H9 (cell line): Measurements from ENCODE around the gene MTMR1. TPM values are rescaled to one million over a fixed set of nuclear protein-coding genes. Genes with fewer than 3 reads are reported as not detected.

Source experiments
- DNase-seq: peaks from one replicate; pipeline ENCODE4 v3.0.0-alpha.2; 2017
- H2AFZ ChIP-seq: one replicate; pipeline ENCODE4 v1.6.1; 2013; ENCODE audit warnings: mild to moderate bottlenecking, low read length, control low read depth, moderate library complexity
- H2AK5ac ChIP-seq: 2 replicates; pipeline ENCODE4 v1.6.1; 2013; ENCODE audit warnings: low read length, control low read depth, mixed read lengths; ENCODE audit not compliant: insufficient read length
- H2BK120ac ChIP-seq: one replicate; pipeline ENCODE4 v1.6.1; 2013; ENCODE audit warnings: low read depth, mild to moderate bottlenecking, low read length, control low read depth, inconsistent platforms; ENCODE audit not compliant: poor library complexity, severe bottlenecking
- H2BK12ac ChIP-seq: 2 replicates; pipeline ENCODE4 v1.6.1; 2013; ENCODE audit warnings: low read length, control low read depth, mixed read lengths, low read depth; ENCODE audit not compliant: insufficient read length
- H2BK15ac ChIP-seq: 2 replicates; pipeline ENCODE4 v1.6.1; 2013; ENCODE audit warnings: low read depth, low read length, control low read depth
- H2BK20ac ChIP-seq: one replicate; pipeline ENCODE4 v1.6.1; 2013; ENCODE audit warnings: low read depth, mild to moderate bottlenecking, low read length, control low read depth, inconsistent platforms; ENCODE audit not compliant: poor library complexity, severe bottlenecking
- H2BK5ac ChIP-seq: 2 replicates; pipeline ENCODE4 v1.6.1; 2013; ENCODE audit warnings: low read length, control low read depth, mixed read lengths; ENCODE audit not compliant: insufficient read length
- H3K14ac ChIP-seq: 2 replicates; pipeline ENCODE4 v1.6.1; 2013; ENCODE audit warnings: low read length, control low read depth; ENCODE audit not compliant: insufficient read depth
- H3K18ac ChIP-seq: 2 replicates; pipeline ENCODE4 v1.6.1; 2013; ENCODE audit warnings: low read depth, mild to moderate bottlenecking, mixed read lengths, low read length, control low read depth; ENCODE audit not compliant: insufficient read length
- H3K23ac ChIP-seq: 2 replicates; pipeline ENCODE4 v1.6.1; 2013; ENCODE audit warnings: low read length, control low read depth, mixed read lengths, low read depth; ENCODE audit not compliant: insufficient read length
- H3K23me2 ChIP-seq: 2 replicates; pipeline ENCODE4 v1.6.1; 2013; ENCODE audit warnings: low read depth, mild to moderate bottlenecking, mixed read lengths, low read length, control low read depth; ENCODE audit not compliant: insufficient read length, poor library complexity, severe bottlenecking
- H3K27ac ChIP-seq: 2 replicates; pipeline ENCODE4 v1.5.1; 2013; ENCODE audit warnings: low read length, control low read depth, mixed read lengths, low read depth; ENCODE audit not compliant: insufficient read length
- H3K27me3 ChIP-seq: 2 replicates; pipeline ENCODE4 v1.6.1; 2013; ENCODE audit warnings: low read length, control low read depth, inconsistent platforms; ENCODE audit not compliant: insufficient read depth
- H3K4ac ChIP-seq: 2 replicates; pipeline ENCODE4 v1.6.1; 2013; ENCODE audit warnings: low read depth, mild to moderate bottlenecking, control low read depth, inconsistent platforms, low read length, moderate library complexity
- H3K4me1 ChIP-seq: 2 replicates; pipeline ENCODE4 v1.6.1; 2013; ENCODE audit warnings: low read length, control low read depth, inconsistent platforms; ENCODE audit not compliant: insufficient read depth
- H3K4me2 ChIP-seq: 2 replicates; pipeline ENCODE4 v1.6.1; 2013; ENCODE audit warnings: low read length, control low read depth, mixed read lengths; ENCODE audit not compliant: insufficient read length, insufficient read depth
- H3K56ac ChIP-seq: 2 replicates; pipeline ENCODE4 v1.6.1; 2013; ENCODE audit warnings: low read depth, mild to moderate bottlenecking, mixed read lengths, low read length, control low read depth; ENCODE audit not compliant: insufficient read length
- H3K79me1 ChIP-seq: 2 replicates; pipeline ENCODE4 v1.6.1; 2013; ENCODE audit warnings: low read depth, mild to moderate bottlenecking, moderate library complexity, low read length, control low read depth, inconsistent platforms; ENCODE audit not compliant: insufficient read depth, poor library complexity, severe bottlenecking
- H3K79me2 ChIP-seq: 2 replicates; pipeline ENCODE4 v1.6.1; 2013; ENCODE audit warnings: low read length, control low read depth, inconsistent platforms; ENCODE audit not compliant: insufficient read depth
- H3K9ac ChIP-seq: 2 replicates; pipeline ENCODE4 v1.6.1; 2013; ENCODE audit warnings: low read length, control low read depth, mixed read lengths; ENCODE audit not compliant: insufficient read length; ENCODE audit errors: extremely low read depth
- H3K9me3 ChIP-seq: one replicate; pipeline ENCODE4 v1.6.1; 2013; ENCODE audit warnings: low read depth, low read length, inconsistent platforms; ENCODE audit not compliant: control insufficient read depth
- H3T11ph ChIP-seq: one replicate; pipeline ENCODE4 v1.6.1; 2013; ENCODE audit warnings: mild to moderate bottlenecking, low read length, control low read depth, inconsistent platforms
- H4K20me1 ChIP-seq: one replicate; pipeline ENCODE4 v1.6.1; 2013; ENCODE audit not compliant: control insufficient read depth, insufficient read length, insufficient read depth
- H4K5ac ChIP-seq: 2 replicates; pipeline ENCODE4 v1.6.1; 2013; ENCODE audit warnings: low read depth, mild to moderate bottlenecking, mixed read lengths, low read length, control low read depth; ENCODE audit not compliant: insufficient read length
- H4K8ac ChIP-seq: replicated peaks from 2 replicates; pipeline ENCODE4 v1.6.1; 2013; ENCODE audit warnings: low read length, control low read depth, mixed read lengths, low read depth; ENCODE audit not compliant: insufficient read length
- H4K91ac ChIP-seq: 2 replicates; pipeline ENCODE4 v1.6.1; 2013; ENCODE audit warnings: low read depth, mild to moderate bottlenecking, moderate library complexity, mixed read lengths, low read length, control low read depth; ENCODE audit not compliant: insufficient read length
- H3K27ac Mint-ChIP-seq, 3 experiments: 2 replicates in 2 of 3; 3 replicates in 1 of 3; pipeline ENCODE4 v1.8.0; 2020 to 2021; ENCODE audit warnings: mixed read lengths in 3 of 3, mild to moderate bottlenecking in 1 of 3, moderate library complexity in 1 of 3
- H3K27me3 Mint-ChIP-seq: 2 replicates; pipeline ENCODE4 v1.8.0; 2021; ENCODE audit warnings: low read depth, mild to moderate bottlenecking, moderate library complexity, mixed read lengths
- H3K36me3 Mint-ChIP-seq, 3 experiments: 2 replicates in 2 of 3; 3 replicates in 1 of 3; pipeline ENCODE4 v1.8.0; 2020 to 2021; ENCODE audit warnings: low read depth in 3 of 3, mixed read lengths in 3 of 3; ENCODE audit not compliant: insufficient read depth in 1 of 3
- H3K4me1 Mint-ChIP-seq, 2 experiments: 2 replicates each; pipeline ENCODE4 v1.8.0; 2020; ENCODE audit warnings: mixed read lengths in 2 of 2
- H3K4me3 Mint-ChIP-seq, 2 experiments: 2 replicates in 1 of 2; 3 replicates in 1 of 2; pipeline ENCODE4 v1.8.0; 2020 to 2021; ENCODE audit warnings: mild to moderate bottlenecking in 2 of 2, mixed read lengths in 2 of 2, moderate library complexity in 1 of 2
- H3K9me3 Mint-ChIP-seq, 2 experiments: 2 replicates in 1 of 2; 3 replicates in 1 of 2; pipeline ENCODE4 v1.8.0; 2020; ENCODE audit warnings: mild to moderate bottlenecking in 2 of 2, mixed read lengths in 2 of 2, moderate library complexity in 1 of 2
- WGBS: extraction: QIAGEN DNeasy Blood & Tissue Kit; methylation state at CpG from one replicate; pipeline ENCODE4 v1.1.7; 2013; ENCODE audit warnings: missing lambda C conversion rate, low lambda C conversion rate, mixed read lengths; ENCODE audit not compliant: insufficient read length; ENCODE audit errors: extremely low coverage; 5-methylcytosine and 5-hydroxymethylcytosine counted together
- total RNA-seq: library from RNA; stranded (reverse); gene quantifications from 2 replicates; pipeline ENCODE4 v1.2.1, GENCODE V29; 2021
- TF ChIP-seq, protein P1 (sequence below): fragments of 200-600 bp; sonication (generic); conservative IDR thresholded peaks from 3 replicates; pipeline ENCODE4 v1.8.0; 2021; ENCODE audit warnings: antibody characterized with exemption, mild to moderate bottlenecking

The MTMR1 gene
- total RNA-seq, 1 experiment from 2014 or later, result 25.2 TPM

- peaks cover 53 to 75% of the 10 kb centered on the region in 2 experiments for H3K9me3 Mint-ChIP-seq
- Histone ChIP-seq H2BK15ac (no peak overlapping the region), H3T11ph (no peak overlapping the region), H3K27me3 (no peaks in the 10 kb centered on the region), H2BK5ac (no peak overlapping the region), H2AK5ac (no peak overlapping the region), H3K4me1 (no peaks in the 10 kb centered on the region; the same call in 1 of the 2 replicates), H3K79me2 (no peaks in the 10 kb centered on the region), H2BK12ac (no peak overlapping the region), H4K5ac (no peak overlapping the region), H2AFZ (no peak overlapping the region), H3K18ac (no peak overlapping the region), H3K14ac (no peak overlapping the region), H2BK120ac (no peak overlapping the region), H3K27ac (no peak overlapping the region), H4K20me1 (no peaks in the 10 kb centered on the region), H2BK20ac (no peak overlapping the region), H4K8ac (no peak overlapping the region), H3K23ac (no peak overlapping the region), H3K4me2 (no peak overlapping the region), H3K9ac (no peak overlapping the region), H4K91ac (no peak overlapping the region), H3K4ac (no peak overlapping the region), H3K56ac (no peak overlapping the region), H3K9me3 (no peaks in the 10 kb centered on the region), H3K23me2 (peaks cover 3% of the 10 kb centered on the region), H3K79me1 (no peaks in the 10 kb centered on the region)
- peaks cover 28 to 45% (median 33%) of the 10 kb centered on the region in 3 experiments for H3K36me3 Mint-ChIP-seq
- no CpG with 5 or more reads among the region's 4 CpGs for WGBS
- no peak overlapping the region for H3K27ac Mint-ChIP-seq
- H3K27me3 Mint-ChIP-seq, result peaks cover 2% of the 10 kb centered on the region
- TF ChIP-seq, protein P1, sequence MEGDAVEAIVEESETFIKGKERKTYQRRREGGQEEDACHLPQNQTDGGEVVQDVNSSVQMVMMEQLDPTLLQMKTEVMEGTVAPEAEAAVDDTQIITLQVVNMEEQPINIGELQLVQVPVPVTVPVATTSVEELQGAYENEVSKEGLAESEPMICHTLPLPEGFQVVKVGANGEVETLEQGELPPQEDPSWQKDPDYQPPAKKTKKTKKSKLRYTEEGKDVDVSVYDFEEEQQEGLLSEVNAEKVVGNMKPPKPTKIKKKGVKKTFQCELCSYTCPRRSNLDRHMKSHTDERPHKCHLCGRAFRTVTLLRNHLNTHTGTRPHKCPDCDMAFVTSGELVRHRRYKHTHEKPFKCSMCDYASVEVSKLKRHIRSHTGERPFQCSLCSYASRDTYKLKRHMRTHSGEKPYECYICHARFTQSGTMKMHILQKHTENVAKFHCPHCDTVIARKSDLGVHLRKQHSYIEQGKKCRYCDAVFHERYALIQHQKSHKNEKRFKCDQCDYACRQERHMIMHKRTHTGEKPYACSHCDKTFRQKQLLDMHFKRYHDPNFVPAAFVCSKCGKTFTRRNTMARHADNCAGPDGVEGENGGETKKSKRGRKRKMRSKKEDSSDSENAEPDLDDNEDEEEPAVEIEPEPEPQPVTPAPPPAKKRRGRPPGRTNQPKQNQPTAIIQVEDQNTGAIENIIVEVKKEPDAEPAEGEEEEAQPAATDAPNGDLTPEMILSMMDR, result no peak
- no peak overlapping the region for H3K4me3 Mint-ChIP-seq
- DNase-seq, result no peak
- peaks cover 22 to 25% of the 10 kb centered on the region in 2 experiments for H3K4me1 Mint-ChIP-seq
Measured at GRCh38 chrX:150773634-150774033, 80.4 kb downstream of the MTMR1 start.
